GM19455 (cell line): ENCODE results near the gene CPA5.
"Not testable (repeated sequence)": the region's sequence is repeated elsewhere in the genome, so short reads cannot be mapped to it uniquely, and the experiment has no call there.

Source experiments
- ATAC-seq: cut with Tn5 transposase; IDR thresholded peaks from one replicate; pipeline ENCODE4 v1.9.1; 2021; ENCODE audit not compliant: unreplicated experiment

CPA5 gene

GRCh38 chr7:130358471-130358870 lies 13.9 kb downstream of the CPA5 start:
- no peak for ATAC-seq

- no peak for ATAC-seq
Observed at GRCh38 chr7:130359276-130359857, 14.8 kb downstream of the CPA5 start.

- ATAC-seq, result no peak
Observed at GRCh38 chr7:130360518-130360917, 15.9 kb downstream of the CPA5 start.

GRCh38 chr7:130361681-130362080 lies 17.1 kb downstream of the CPA5 start:
- ATAC-seq, result no peak

- no peak for ATAC-seq
Observed at GRCh38 chr7:130362251-130362816, 17.7 kb downstream of the CPA5 start.

GRCh38 chr7:130363026-130363847 lies 18.6 kb downstream of the CPA5 start:
- ATAC-seq, result no peak

- no peak for ATAC-seq
Observed at GRCh38 chr7:130364451-130364850, 19.8 kb downstream of the CPA5 start.

GRCh38 chr7:130365088-130365487 lies 20.5 kb downstream of the CPA5 start:
- ATAC-seq, result no peak

GRCh38 chr7:130365511-130366441 lies 21.2 kb downstream of the CPA5 start:
- ATAC-seq, result no peak

- no peak for ATAC-seq
Observed at GRCh38 chr7:130366564-130366963, 21.9 kb downstream of the CPA5 start.

GRCh38 chr7:130367088-130367755 lies 22.6 kb downstream of the CPA5 start:
- no peak for ATAC-seq

GRCh38 chr7:130367836-130368746 lies 23.5 kb downstream of the CPA5 start:
- no peak for ATAC-seq

- no peak for ATAC-seq
Observed at GRCh38 chr7:130369110-130369711, 24.6 kb downstream of the CPA5 start.

- no peak for ATAC-seq
Observed at GRCh38 chr7:130369831-130370550, 25.4 kb downstream of the CPA5 start.

GRCh38 chr7:130371046-130371445 lies 26.4 kb downstream of the CPA5 start:
- ATAC-seq, result no peak

- ATAC-seq, result no peak
Observed at GRCh38 chr7:130372402-130373165, 28.0 kb downstream of the CPA5 start.

- ATAC-seq, result no peak
Observed at GRCh38 chr7:130374507-130374906, 29.9 kb downstream of the CPA5 start.

- not testable (repeated sequence) for ATAC-seq
Observed at GRCh38 chr7:130376461-130376860, 31.8 kb downstream of the CPA5 start.
